HepG2 (cell line): ENCODE measurements around the gene WNT3. TPM values are rescaled to one million over a fixed set of nuclear protein-coding genes. Genes with fewer than 3 reads are reported as not detected.

ENCODE experiments used
- DR1 ChIP-seq: sonication (generic); formaldehyde crosslinking; IDR thresholded peaks from 2 replicates; pipeline ENCODE4 v1.8.0; 2021; ENCODE audit warnings: mild to moderate bottlenecking, missing genetic modification reagents, inconsistent platforms
- ETV5 ChIP-seq: IDR thresholded peaks from 2 replicates; pipeline ENCODE4 v1.6.1; 2018; ENCODE audit warnings: missing biosample characterization, missing genetic modification reagents, inconsistent platforms, borderline replicate concordance
- HOXA5 ChIP-seq: sonication (generic); formaldehyde crosslinking; IDR thresholded peaks from 2 replicates; pipeline ENCODE4 v1.4.0; 2020; ENCODE audit warnings: missing genetic modification reagents
- KAT2B ChIP-seq: fragments of 150-350 bp; IDR thresholded peaks from 2 replicates; pipeline ENCODE4 v1.6.1; 2014; ENCODE audit warnings: low read depth, low read length, borderline replicate concordance
- MED1 ChIP-seq: sonication (generic); formaldehyde crosslinking; IDR thresholded peaks from 2 replicates; pipeline ENCODE4 v1.4.0; 2020; ENCODE audit warnings: missing genetic modification reagents
- PCBP1 ChIP-seq: fragments of 200-400 bp; formaldehyde crosslinking; IDR thresholded peaks from 2 replicates; pipeline ENCODE4 v1.6.1; 2017; ENCODE audit warnings: mild to moderate bottlenecking, low read depth, low read length, borderline replicate concordance
- PHF20 ChIP-seq: sonication (generic); formaldehyde crosslinking; IDR thresholded peaks from 2 replicates; pipeline ENCODE4 v1.5.0; 2020; ENCODE audit warnings: mild to moderate bottlenecking, missing genetic modification reagents
- TSC22D2 ChIP-seq: sonication (generic); formaldehyde crosslinking; IDR thresholded peaks from 2 replicates; pipeline ENCODE4 v1.5.1; 2020; ENCODE audit warnings: missing genetic modification reagents, mild to moderate bottlenecking, borderline replicate concordance
- ZC3H4 ChIP-seq: sonication (generic); formaldehyde crosslinking; IDR thresholded peaks from 2 replicates; pipeline ENCODE4 v1.4.0; 2020; ENCODE audit warnings: missing genetic modification reagents, borderline replicate concordance
- ZNF225 ChIP-seq: sonication (generic); formaldehyde crosslinking; IDR thresholded peaks from 2 replicates; pipeline ENCODE4 v1.4.0; 2020; ENCODE audit warnings: mild to moderate bottlenecking, missing genetic modification reagents
- ZNF468 ChIP-seq: sonication (generic); formaldehyde crosslinking; IDR thresholded peaks from 2 replicates; pipeline ENCODE4 v1.8.0; 2022; ENCODE audit warnings: mild to moderate bottlenecking, moderate library complexity, missing genetic modification reagents
- polyA plus RNA-seq, 8 experiments: library from polyadenylated mRNA; depleted of rRNA in 3 of 8; stranded (reverse) in 7 of 8; unstranded in 1 of 8; fragments of >200 nt; fragmentation: Illumina TruSeq in 4 of 8; extraction: Trizol in 4 of 8; gene quantifications; 2 replicates each; pipeline versions ENCODE4 v1.2.1 to v1.2.3, GENCODE V29; 2011 to 2016; ENCODE audit warnings: low read depth in 4 of 8, missing spikeins in 1 of 8, mixed read lengths in 1 of 8; ENCODE audit not compliant: insufficient read depth in 1 of 8
- total RNA-seq, 5 experiments: library from RNA; depleted of rRNA; stranded (reverse); fragments of >200 nt; fragmentation: Illumina TruSeq; extraction: Trizol; gene quantifications; 2 replicates each; pipeline ENCODE4 v1.2.3, GENCODE V29; 2016; ENCODE audit warnings: low read depth in 1 of 5
- TF ChIP-seq, protein P1 (sequence below): IDR thresholded peaks from 2 replicates; pipeline ENCODE4 v1.6.1; 2016; ENCODE audit warnings: mild to moderate bottlenecking, missing biosample characterization, missing genetic modification reagents
- TF ChIP-seq, protein P2 (sequence below): sonication (generic); formaldehyde crosslinking; IDR thresholded peaks from 2 replicates; pipeline ENCODE4 v1.5.0; 2020; ENCODE audit warnings: missing genetic modification reagents
- TF ChIP-seq, protein P3 (sequence below): sonication (generic); formaldehyde crosslinking; IDR thresholded peaks from 2 replicates; pipeline ENCODE4 v1.5.1; 2020; ENCODE audit warnings: mild to moderate bottlenecking, missing genetic modification reagents, moderate library complexity
- TF ChIP-seq, protein P4 (sequence below): sonication (generic); formaldehyde crosslinking; IDR thresholded peaks from 2 replicates; pipeline ENCODE4 v1.5.1; 2020; ENCODE audit warnings: mild to moderate bottlenecking, moderate library complexity, missing genetic modification reagents
- TF ChIP-seq, protein P5 (sequence below): sonication (generic); formaldehyde crosslinking; IDR thresholded peaks from 2 replicates; pipeline ENCODE4 v1.5.0; 2020; ENCODE audit warnings: missing genetic modification reagents
- TF ChIP-seq, protein P6 (sequence below): sonication (generic); formaldehyde crosslinking; IDR thresholded peaks from 2 replicates; pipeline ENCODE4 v1.9.0; 2021; ENCODE audit warnings: missing genetic modification reagents, borderline replicate concordance

The WNT3 gene
- total and polyA plus RNA-seq, 2 of the 13 experiments (the other 11 are each of a cell fraction or from before 2014, with no cell fraction given) = 8.5 to 10.3 TPM

DNA sequence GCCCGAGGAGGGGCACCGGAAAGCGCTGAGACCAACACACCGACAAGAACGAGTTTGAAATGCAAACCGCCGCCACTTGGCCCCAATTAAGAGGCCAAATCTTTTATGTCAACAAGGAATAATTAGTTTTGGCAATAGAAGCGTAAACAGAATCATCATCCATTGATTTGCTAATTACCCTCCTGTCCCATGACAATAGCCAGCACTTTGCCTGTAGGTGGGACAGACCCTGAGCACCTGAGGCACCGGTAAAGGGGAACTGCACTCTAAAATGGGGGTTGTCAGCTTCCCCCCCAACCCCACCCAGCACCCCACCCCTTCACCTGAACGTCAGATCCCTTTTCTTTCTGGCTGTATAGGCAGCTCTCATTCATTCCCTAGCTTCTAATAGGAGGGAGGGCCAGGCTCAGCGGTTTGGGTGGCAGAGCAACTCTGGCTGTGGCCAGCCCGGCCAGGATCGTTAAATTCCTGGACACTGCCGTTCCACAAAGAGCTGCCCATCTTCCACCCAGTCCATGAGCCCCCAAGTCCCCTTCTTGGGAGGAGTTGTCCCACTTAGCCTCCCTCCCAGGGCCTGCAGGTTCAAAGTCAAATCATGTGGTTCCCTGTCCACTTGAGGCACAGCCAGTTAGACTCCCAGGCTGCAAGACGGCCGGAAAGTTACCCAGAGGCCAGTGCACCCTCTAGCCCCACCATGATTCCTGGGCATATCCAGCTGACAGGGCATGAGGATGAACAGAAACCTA lies 45.8 kb downstream of the WNT3 start (continued):
- TF ChIP-seq ZC3H4 (CRISPR knock-in tag) = 0 out of 2 replicates have a peak, but pooled peaks have one; percentile 4
- TF ChIP-seq, protein P1, sequence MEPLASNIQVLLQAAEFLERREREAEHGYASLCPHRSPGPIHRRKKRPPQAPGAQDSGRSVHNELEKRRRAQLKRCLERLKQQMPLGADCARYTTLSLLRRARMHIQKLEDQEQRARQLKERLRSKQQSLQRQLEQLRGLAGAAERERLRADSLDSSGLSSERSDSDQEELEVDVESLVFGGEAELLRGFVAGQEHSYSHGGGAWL (CRISPR knock-in tag) = peak; percentile 5; the same call in 1 of the 2 replicates
- TF ChIP-seq HOXA5 (CRISPR knock-in tag) = no peak
- TF ChIP-seq PCBP1 = no peak
- no peak for TF ChIP-seq MED1 (CRISPR knock-in tag)
- TF ChIP-seq TSC22D2 = no peak
- no peak for TF ChIP-seq ZNF225 (CRISPR knock-in tag)
- no peak for TF ChIP-seq PHF20 (CRISPR knock-in tag)
- TF ChIP-seq ETV5 (CRISPR knock-in tag) = no peak
- TF ChIP-seq, protein P2, sequence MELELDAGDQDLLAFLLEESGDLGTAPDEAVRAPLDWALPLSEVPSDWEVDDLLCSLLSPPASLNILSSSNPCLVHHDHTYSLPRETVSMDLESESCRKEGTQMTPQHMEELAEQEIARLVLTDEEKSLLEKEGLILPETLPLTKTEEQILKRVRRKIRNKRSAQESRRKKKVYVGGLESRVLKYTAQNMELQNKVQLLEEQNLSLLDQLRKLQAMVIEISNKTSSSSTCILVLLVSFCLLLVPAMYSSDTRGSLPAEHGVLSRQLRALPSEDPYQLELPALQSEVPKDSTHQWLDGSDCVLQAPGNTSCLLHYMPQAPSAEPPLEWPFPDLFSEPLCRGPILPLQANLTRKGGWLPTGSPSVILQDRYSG (CRISPR knock-in tag) = no peak
- TF ChIP-seq, protein P3, sequence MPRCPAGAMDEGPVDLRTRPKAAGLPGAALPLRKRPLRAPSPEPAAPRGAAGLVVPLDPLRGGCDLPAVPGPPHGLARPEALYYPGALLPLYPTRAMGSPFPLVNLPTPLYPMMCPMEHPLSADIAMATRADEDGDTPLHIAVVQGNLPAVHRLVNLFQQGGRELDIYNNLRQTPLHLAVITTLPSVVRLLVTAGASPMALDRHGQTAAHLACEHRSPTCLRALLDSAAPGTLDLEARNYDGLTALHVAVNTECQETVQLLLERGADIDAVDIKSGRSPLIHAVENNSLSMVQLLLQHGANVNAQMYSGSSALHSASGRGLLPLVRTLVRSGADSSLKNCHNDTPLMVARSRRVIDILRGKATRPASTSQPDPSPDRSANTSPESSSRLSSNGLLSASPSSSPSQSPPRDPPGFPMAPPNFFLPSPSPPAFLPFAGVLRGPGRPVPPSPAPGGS = no peak
- no peak for TF ChIP-seq KAT2B
- TF ChIP-seq, protein P4, sequence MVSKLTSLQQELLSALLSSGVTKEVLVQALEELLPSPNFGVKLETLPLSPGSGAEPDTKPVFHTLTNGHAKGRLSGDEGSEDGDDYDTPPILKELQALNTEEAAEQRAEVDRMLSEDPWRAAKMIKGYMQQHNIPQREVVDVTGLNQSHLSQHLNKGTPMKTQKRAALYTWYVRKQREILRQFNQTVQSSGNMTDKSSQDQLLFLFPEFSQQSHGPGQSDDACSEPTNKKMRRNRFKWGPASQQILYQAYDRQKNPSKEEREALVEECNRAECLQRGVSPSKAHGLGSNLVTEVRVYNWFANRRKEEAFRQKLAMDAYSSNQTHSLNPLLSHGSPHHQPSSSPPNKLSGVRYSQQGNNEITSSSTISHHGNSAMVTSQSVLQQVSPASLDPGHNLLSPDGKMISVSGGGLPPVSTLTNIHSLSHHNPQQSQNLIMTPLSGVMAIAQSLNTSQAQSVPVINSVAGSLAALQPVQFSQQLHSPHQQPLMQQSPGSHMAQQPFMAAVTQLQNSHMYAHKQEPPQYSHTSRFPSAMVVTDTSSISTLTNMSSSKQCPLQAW (CRISPR knock-in tag) = no peak
- TF ChIP-seq, protein P5, sequence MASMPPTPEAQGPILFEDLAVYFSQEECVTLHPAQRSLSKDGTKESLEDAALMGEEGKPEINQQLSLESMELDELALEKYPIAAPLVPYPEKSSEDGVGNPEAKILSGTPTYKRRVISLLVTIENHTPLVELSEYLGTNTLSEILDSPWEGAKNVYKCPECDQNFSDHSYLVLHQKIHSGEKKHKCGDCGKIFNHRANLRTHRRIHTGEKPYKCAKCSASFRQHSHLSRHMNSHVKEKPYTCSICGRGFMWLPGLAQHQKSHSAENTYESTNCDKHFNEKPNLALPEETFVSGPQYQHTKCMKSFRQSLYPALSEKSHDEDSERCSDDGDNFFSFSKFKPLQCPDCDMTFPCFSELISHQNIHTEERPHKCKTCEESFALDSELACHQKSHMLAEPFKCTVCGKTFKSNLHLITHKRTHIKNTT (CRISPR knock-in tag) = no peak
- TF ChIP-seq, protein P6, sequence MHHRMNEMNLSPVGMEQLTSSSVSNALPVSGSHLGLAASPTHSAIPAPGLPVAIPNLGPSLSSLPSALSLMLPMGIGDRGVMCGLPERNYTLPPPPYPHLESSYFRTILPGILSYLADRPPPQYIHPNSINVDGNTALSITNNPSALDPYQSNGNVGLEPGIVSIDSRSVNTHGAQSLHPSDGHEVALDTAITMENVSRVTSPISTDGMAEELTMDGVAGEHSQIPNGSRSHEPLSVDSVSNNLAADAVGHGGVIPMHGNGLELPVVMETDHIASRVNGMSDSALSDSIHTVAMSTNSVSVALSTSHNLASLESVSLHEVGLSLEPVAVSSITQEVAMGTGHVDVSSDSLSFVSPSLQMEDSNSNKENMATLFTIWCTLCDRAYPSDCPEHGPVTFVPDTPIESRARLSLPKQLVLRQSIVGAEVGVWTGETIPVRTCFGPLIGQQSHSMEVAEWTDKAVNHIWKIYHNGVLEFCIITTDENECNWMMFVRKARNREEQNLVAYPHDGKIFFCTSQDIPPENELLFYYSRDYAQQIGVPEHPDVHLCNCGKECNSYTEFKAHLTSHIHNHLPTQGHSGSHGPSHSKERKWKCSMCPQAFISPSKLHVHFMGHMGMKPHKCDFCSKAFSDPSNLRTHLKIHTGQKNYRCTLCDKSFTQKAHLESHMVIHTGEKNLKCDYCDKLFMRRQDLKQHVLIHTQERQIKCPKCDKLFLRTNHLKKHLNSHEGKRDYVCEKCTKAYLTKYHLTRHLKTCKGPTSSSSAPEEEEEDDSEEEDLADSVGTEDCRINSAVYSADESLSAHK (CRISPR knock-in tag) = no peak
- no peak for TF ChIP-seq ZNF468 (CRISPR knock-in tag)
- no peak for TF ChIP-seq DR1
